K562 (cell line): Measurements from ENCODE around the gene TMEM203. TPM values are rescaled to one million over a fixed set of nuclear protein-coding genes. Genes with fewer than 3 reads are reported as not detected.

ENCODE experiments used
- ATAC-seq: fragments of 200-7000 bp; cut with Tn5 transposase; 3 replicates; pipeline ENCODE4 v1.9.1; 2020; ENCODE audit warnings: moderate library complexity
- BruUV-seq: library from RNA; stranded (reverse); fragments of 400-500 nt; replicated peaks from 2 replicates; lab custom pipeline; 2021; lab: Mats Ljungman, UMichigan
- CTCF ChIA-PET: fragments of 300-600 bp; formaldehyde crosslinking; extraction: SDS; loops from one replicate; lab custom pipeline; 2021; ENCODE audit warnings: low intra/inter-chr PET ratio; lab: Yijun Ruan, JAX
- POLR2A ChIA-PET: fragments of 300-600, 350-650 bp; sonication (Branson Sonifier 250); formaldehyde crosslinking; extraction: SDS; loops from one replicate; lab custom pipeline; 2021; ENCODE audit warnings: antibody characterized with exemption, inconsistent platforms; lab: Yijun Ruan, JAX
- DNase-seq, 4 experiments: peaks; one replicate each; pipeline versions ENCODE4 v3.0.0 to v3.0.0-alpha.2; 2011 to 2018; ENCODE audit warnings: low spot score in 3 of 4, mixed read lengths in 3 of 4; ENCODE audit errors: extremely low read depth in 1 of 4
- FAIRE-seq: peaks from 2 replicates; lab custom pipeline; 2011; peaks lifted over from hg19 to GRCh38; lab: Jason Lieb, UNC
- H2AFZ ChIP-seq: 2 replicates; pipeline ENCODE4 v1.6.0; 2011; ENCODE audit warnings: low read depth, low read length, control low read depth, inconsistent platforms
- H3K27ac ChIP-seq: fragments of 200-600 bp; 3 replicates; pipeline ENCODE4 v1.8.0; 2011; ENCODE audit warnings: low read depth, mild to moderate bottlenecking, control low read depth, inconsistent platforms, low read length, moderate library complexity, mixed read lengths; ENCODE audit errors: extremely low read depth
- H3K27me3 ChIP-seq, 2 experiments: fragments of 300-600 bp in 1 of 2; 2 replicates in 1 of 2; 3 replicates in 1 of 2; pipeline versions ENCODE4 v1.6.0 to v1.8.0; 2011; ENCODE audit warnings: inconsistent platforms in 2 of 2, low read length in 2 of 2, mild to moderate bottlenecking in 1 of 2, mixed read lengths in 1 of 2, moderate library complexity in 1 of 2; ENCODE audit not compliant: control insufficient read depth in 2 of 2, insufficient read depth in 2 of 2
- H3K36me3 ChIP-seq: fragments of 300-600 bp; 3 replicates; pipeline ENCODE4 v1.8.0; 2011; ENCODE audit warnings: mild to moderate bottlenecking, low read length, inconsistent platforms; ENCODE audit not compliant: control insufficient read depth, insufficient read depth
- H3K4me1 ChIP-seq, 2 experiments: fragments of 200-600 bp in 1 of 2; replicated peaks in 1 of 2; 2 replicates in 1 of 2; 3 replicates in 1 of 2; pipeline versions ENCODE4 v1.5.1 to v1.8.0; 2011; ENCODE audit warnings: inconsistent platforms in 2 of 2, low read length in 2 of 2, mild to moderate bottlenecking in 1 of 2, mixed read lengths in 1 of 2, moderate library complexity in 1 of 2; ENCODE audit not compliant: control insufficient read depth in 2 of 2, insufficient read depth in 2 of 2
- H3K4me2 ChIP-seq: 2 replicates; pipeline ENCODE4 v1.6.1; 2011; ENCODE audit warnings: low read length, control low read depth, inconsistent platforms, mixed read lengths; ENCODE audit not compliant: insufficient read depth
- H3K4me3 ChIP-seq: fragments of 200-600 bp; sonication (generic), shearing (Covaris generic); 2 replicates; pipeline ENCODE4 v1.5.1; 2016; ENCODE audit warnings: control low read depth, inconsistent platforms
- H3K79me2 ChIP-seq: fragments of 200-600 bp; 3 replicates; pipeline ENCODE4 v1.8.0; 2011; ENCODE audit warnings: low read length, inconsistent platforms; ENCODE audit not compliant: control insufficient read depth, insufficient read depth
- H3K9ac ChIP-seq, 2 experiments: 2 replicates each; pipeline versions ENCODE4 v1.6.0 to v1.6.1; 2011; ENCODE audit warnings: low read depth in 2 of 2, low read length in 2 of 2, control low read depth in 1 of 2, inconsistent platforms in 1 of 2, mild to moderate bottlenecking in 1 of 2, mixed read lengths in 1 of 2; ENCODE audit not compliant: insufficient read depth in 1 of 2
- H3K9me1 ChIP-seq: one replicate; pipeline ENCODE4 v1.6.0; 2011; ENCODE audit warnings: inconsistent platforms, mild to moderate bottlenecking, low read length, moderate library complexity; ENCODE audit not compliant: control insufficient read depth, insufficient read depth
- H3K9me3 ChIP-seq: replicated peaks from 2 replicates; pipeline ENCODE4 v1.5.1; 2011; ENCODE audit warnings: low read depth, low read length, inconsistent platforms; ENCODE audit not compliant: control insufficient read depth, insufficient read depth
- H4K20me1 ChIP-seq: replicated peaks from 2 replicates; pipeline ENCODE4 v1.6.1; 2011; ENCODE audit warnings: low read length, inconsistent platforms, mixed read lengths; ENCODE audit not compliant: control insufficient read depth, insufficient read depth
- CREB1 ChIP-seq, 2 experiments: sonication (generic) in 1 of 2; formaldehyde crosslinking in 1 of 2; IDR thresholded peaks; 2 replicates each; pipeline versions ENCODE4 v1.6.1 to v1.8.0; 2012 to 2022; ENCODE audit warnings: inconsistent platforms in 1 of 2, mild to moderate bottlenecking in 1 of 2, missing genetic modification reagents in 1 of 2, moderate library complexity in 1 of 2
- HNRNPH1 ChIP-seq: fragments of 200-400 bp; formaldehyde crosslinking; optimal IDR thresholded peaks from 2 replicates; pipeline ENCODE3; 2017; ENCODE audit warnings: low read depth, mild to moderate bottlenecking, low read length, moderate library complexity
- KAT8 ChIP-seq: fragments of 450-650 bp; IDR thresholded peaks from 2 replicates; pipeline ENCODE4 v1.6.1; 2016; ENCODE audit warnings: low read depth, mild to moderate bottlenecking
- MAZ ChIP-seq, 2 experiments: fragments of 450-650 bp in 1 of 2; sonication (generic) in 1 of 2; formaldehyde crosslinking; IDR thresholded peaks in 1 of 2; conservative IDR thresholded peaks in 1 of 2; 2 replicates each; pipeline versions ENCODE4 v1.4.0 to v1.5.0; 2020; ENCODE audit warnings: mild to moderate bottlenecking in 1 of 2, missing genetic modification reagents in 1 of 2
- MTF1 ChIP-seq: fragments of 250-450 bp; sonication (Bioruptor Pico); IDR thresholded peaks from 2 replicates; pipeline ENCODE4 v1.9.0; 2021; ENCODE audit warnings: moderate library complexity, mild to moderate bottlenecking, inconsistent platforms, borderline replicate concordance
- NELFE ChIP-seq: IDR thresholded peaks from 2 replicates; pipeline ENCODE4 v1.6.1; 2011; ENCODE audit warnings: mild to moderate bottlenecking; ENCODE audit not compliant: insufficient read depth, insufficient read length
- PPARD ChIP-seq: fragments of 250-450 bp; sonication (Bioruptor Pico); IDR thresholded peaks from 2 replicates; pipeline ENCODE4 v1.8.0; 2022; ENCODE audit warnings: inconsistent platforms, mild to moderate bottlenecking, moderate library complexity
- RAD21 ChIP-seq, 2 experiments: fragments of 250-450 bp in 1 of 2; fragments of 450-650 bp in 1 of 2; sonication (Bioruptor Pico) in 1 of 2; formaldehyde crosslinking in 1 of 2; IDR thresholded peaks in 1 of 2; conservative IDR thresholded peaks in 1 of 2; 2 replicates each; pipeline versions ENCODE4 v1.4.0 to v1.8.0; 2020 to 2022; ENCODE audit warnings: mild to moderate bottlenecking in 2 of 2, moderate library complexity in 1 of 2
- RFX5 ChIP-seq: IDR thresholded peaks from 2 replicates; pipeline ENCODE4 v1.6.1; 2011; ENCODE audit warnings: low read depth, mild to moderate bottlenecking, improper control_type of control experiment, low read length
- ZNF175 ChIP-seq: fragments of 200-800 bp; sonication (Bioruptor generic); IDR thresholded peaks from 2 replicates; pipeline ENCODE4 v1.6.1; 2016; ENCODE audit warnings: low read depth, mild to moderate bottlenecking, missing genetic modification characterization, missing compliant biosample characterization
- ZNF707 ChIP-seq: fragments of 250-450 bp; sonication (Bioruptor Pico); conservative IDR thresholded peaks from 2 replicates; pipeline ENCODE4 v1.8.0; 2022; ENCODE audit warnings: inconsistent platforms, mild to moderate bottlenecking, moderate library complexity
- WGBS: fragments of 100-300 bp; shearing (Covaris generic); methylation state at CpG from one replicate; pipeline ENCODE4 v1.1.6; 2016; ENCODE audit warnings: low coverage, mixed read lengths; ENCODE audit not compliant: insufficient coverage; ENCODE audit errors: missing lambda C conversion rate; 5-methylcytosine and 5-hydroxymethylcytosine counted together
- in situ Hi-C: fragments of 300-500 bp; cut with MboI; formaldehyde crosslinking; loops from 4 replicates; pipeline ENCODE4 v1.15.0; 2018; ENCODE audit warnings: inconsistent platforms, mixed read lengths
- intact Hi-C: fragments of 100-400 bp; cut with micrococcal nuclease; formaldehyde crosslinking; loops from 2 replicates; pipeline ENCODE4 v1.14.2; 2022
- polyA plus RNA-seq, 8 experiments: library from polyadenylated mRNA; depleted of rRNA in 4 of 8; stranded (reverse) in 5 of 8; unstranded in 3 of 8; fragments of >200 nt; fragmentation: Nextera tagmentation in 2 of 8; fragmentation: Illumina TruSeq in 1 of 8; extraction: Ambion mirVana in 2 of 8; extraction: Trizol in 1 of 8; gene quantifications; 2 replicates each; pipeline versions ENCODE4 v1.2.1 to v1.2.3, GENCODE V29; 2011 to 2014; ENCODE audit warnings: inconsistent platforms in 1 of 8, missing spikeins in 1 of 8
- total RNA-seq, 7 experiments: library from RNA; depleted of rRNA in 6 of 7; stranded (reverse); fragments of >200 nt in 6 of 7; fragmentation: Illumina TruSeq in 2 of 7; extraction: Trizol in 2 of 7; gene quantifications; 2 replicates each; pipeline versions ENCODE4 v1.2.1 to v1.2.3, GENCODE V29; 2011 to 2021; ENCODE audit warnings: low replicate concordance in 1 of 7
- TF ChIP-seq, protein P1 (sequence below): fragments of 450-650 bp; IDR thresholded peaks from one replicate; pipeline ENCODE4 v1.6.1; 2018; ENCODE audit warnings: mild to moderate bottlenecking, moderate library complexity; ENCODE audit not compliant: partially characterized antibody
- TF ChIP-seq, protein P2 (sequence below): sonication (generic); formaldehyde crosslinking; IDR thresholded peaks from 2 replicates; pipeline ENCODE4 v1.8.1; 2023; ENCODE audit warnings: mild to moderate bottlenecking, missing genetic modification reagents

The TMEM203 gene
- total and polyA plus RNA-seq, 9 of the 15 experiments (the other 6 are each of a cell fraction or from before 2014, with no cell fraction given) = 8.8 to 59.5 (median 37.6) TPM

DNA sequence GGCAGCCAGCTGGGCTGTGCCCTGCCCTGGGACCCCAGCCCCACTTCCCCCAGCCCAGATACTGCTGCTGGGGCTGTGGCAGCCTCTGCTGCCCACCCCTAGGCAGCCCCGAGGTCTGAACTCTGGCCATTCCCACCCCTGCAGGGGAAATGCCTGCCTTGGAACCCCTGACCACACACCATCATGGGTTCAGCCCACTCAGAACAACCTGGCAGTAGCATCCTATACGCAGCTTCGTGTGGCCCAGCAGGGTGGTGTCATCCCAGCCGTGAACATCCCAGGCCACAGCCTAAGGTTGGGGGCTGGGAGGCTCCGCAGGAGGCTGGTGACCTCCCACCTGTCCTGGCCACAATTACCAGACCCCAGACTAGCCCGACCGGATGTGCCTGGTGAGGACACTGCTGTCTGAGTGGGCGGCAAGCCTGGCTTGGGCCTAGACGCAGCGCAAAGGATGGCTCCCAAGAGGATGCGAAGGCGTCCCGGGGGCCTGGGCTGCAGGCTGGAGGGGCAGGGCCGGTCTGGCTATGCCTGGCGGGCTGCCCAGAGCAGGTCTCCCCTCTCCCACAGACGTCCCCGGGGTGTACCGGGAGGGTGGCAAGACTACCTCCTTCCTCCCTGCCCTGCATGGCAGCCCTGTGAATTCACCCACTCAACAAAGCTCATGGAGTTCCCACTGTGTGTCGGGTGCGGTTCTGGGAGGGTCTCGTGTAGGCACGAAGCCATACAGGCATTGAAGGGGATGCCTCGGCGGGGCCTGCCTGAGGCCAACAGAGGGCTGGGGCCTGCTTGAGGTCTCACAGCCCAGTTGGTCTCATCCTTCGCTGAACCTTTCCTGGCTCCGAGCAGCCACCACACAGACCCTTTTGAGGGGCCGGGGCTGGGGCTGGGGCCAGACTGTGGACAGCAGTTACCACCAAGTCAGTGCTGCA lies 23.8 kb upstream of the TMEM203 start (continued):
- TF ChIP-seq CREB1 (IDR thresholded peaks at IDR 0.05) (no peak), CREB1 (CRISPR knock-in tag; IDR thresholded peaks at IDR 0.05) (no peak), PPARD (CRISPR knock-in tag) (no peak), MAZ (CRISPR knock-in tag; conservative IDR thresholded peaks at IDR 0.05 in 1 of 2, IDR thresholded peaks at IDR 0.05 in 1 of 2) (no peak)
- TF ChIP-seq, all 486 proteins: peak for 4

DNA sequence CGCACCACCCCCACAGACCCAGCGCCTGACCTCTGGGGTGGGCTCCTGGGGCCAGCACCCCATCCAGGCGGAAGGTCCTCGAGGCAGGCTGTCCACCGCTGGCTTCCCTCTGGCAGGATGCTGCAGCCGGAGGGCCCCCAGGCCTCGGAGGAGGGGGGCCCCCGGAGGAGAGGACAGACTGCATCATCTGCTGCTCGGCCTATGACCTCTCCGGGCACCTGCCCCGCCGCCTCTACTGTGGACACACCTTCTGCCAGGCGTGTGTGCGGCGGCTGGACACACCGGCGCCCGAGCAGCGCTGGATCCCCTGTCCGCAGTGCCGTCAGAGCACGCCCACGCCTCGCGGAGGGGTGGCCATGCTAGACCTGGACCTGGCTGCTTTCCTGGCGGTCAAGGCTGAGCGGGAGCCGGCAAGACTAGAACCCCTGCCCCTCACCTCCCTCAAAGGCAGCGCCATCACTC lies 23.1 kb upstream of the TMEM203 start:
- Histone ChIP-seq H3K79me2 (no peaks in the 10 kb centered on the region), H3K4me3 (no peak overlapping the region), H2AFZ (no peak overlapping the region), H3K4me2 (no peak overlapping the region), H3K27ac (no peak overlapping the region), H3K27me3 (no peaks in the 10 kb centered on the region), H3K36me3 (no peaks in the 10 kb centered on the region), H3K4me1 (peaks cover 13 to 99% of the 10 kb centered on the region in 2 experiments), H3K9me3 (no peaks in the 10 kb centered on the region), H4K20me1 (no peaks in the 10 kb centered on the region), H3K9me1 (no peaks in the 10 kb centered on the region), H3K9ac (peak overlapping the region in 1 of 2 experiments; percentile 74; a peak in 2 of 4 replicates)
- DNase-seq = peak in 2 of 4 experiments; percentile 43 to 51
- ChIA-PET POLR2A (interaction anchor here (0.6 to 1.9 kb wide), 2 partner anchors 40 to 206 kb away, joined by 3 to 6 read pairs; partner anchors contain the start of genes ANAPC2 and SSNA1), CTCF (interaction anchor here (0.9 to 2.6 kb wide), 2 partner anchors 40 to 180 kb away, joined by 4 to 19 read pairs; partner anchors contain the start of genes ANAPC2 and SSNA1)
- no peak for ATAC-seq
- BruUV-seq = no TSS peak
- intact Hi-C loops (no loop called here), in situ Hi-C loops (loop anchor here (5.0 to 25.0 kb wide), 3 partner anchors 41 to 441 kb away; partner anchors contain the start of genes ANAPC2, CCDC183, SSNA1 and TMEM141)
- WGBS = 21% methylated on average over 17 of the region's 29 CpGs
- no peak for FAIRE-seq
- no peak for TF ChIP-seq MTF1 (CRISPR knock-in tag)
- TF ChIP-seq CREB1 (IDR thresholded peaks at IDR 0.05) = no peak
- TF ChIP-seq CREB1 (CRISPR knock-in tag; IDR thresholded peaks at IDR 0.05) = no peak
- no peak for TF ChIP-seq RFX5
- no peak for TF ChIP-seq KAT8
- no peak for TF ChIP-seq ZNF707 (CRISPR knock-in tag)
- TF ChIP-seq, protein P1, sequence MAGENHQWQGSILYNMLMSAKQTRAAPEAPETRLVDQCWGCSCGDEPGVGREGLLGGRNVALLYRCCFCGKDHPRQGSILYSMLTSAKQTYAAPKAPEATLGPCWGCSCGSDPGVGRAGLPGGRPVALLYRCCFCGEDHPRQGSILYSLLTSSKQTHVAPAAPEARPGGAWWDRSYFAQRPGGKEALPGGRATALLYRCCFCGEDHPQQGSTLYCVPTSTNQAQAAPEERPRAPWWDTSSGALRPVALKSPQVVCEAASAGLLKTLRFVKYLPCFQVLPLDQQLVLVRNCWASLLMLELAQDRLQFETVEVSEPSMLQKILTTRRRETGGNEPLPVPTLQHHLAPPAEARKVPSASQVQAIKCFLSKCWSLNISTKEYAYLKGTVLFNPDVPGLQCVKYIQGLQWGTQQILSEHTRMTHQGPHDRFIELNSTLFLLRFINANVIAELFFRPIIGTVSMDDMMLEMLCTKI = no peak
- TF ChIP-seq, protein P2, sequence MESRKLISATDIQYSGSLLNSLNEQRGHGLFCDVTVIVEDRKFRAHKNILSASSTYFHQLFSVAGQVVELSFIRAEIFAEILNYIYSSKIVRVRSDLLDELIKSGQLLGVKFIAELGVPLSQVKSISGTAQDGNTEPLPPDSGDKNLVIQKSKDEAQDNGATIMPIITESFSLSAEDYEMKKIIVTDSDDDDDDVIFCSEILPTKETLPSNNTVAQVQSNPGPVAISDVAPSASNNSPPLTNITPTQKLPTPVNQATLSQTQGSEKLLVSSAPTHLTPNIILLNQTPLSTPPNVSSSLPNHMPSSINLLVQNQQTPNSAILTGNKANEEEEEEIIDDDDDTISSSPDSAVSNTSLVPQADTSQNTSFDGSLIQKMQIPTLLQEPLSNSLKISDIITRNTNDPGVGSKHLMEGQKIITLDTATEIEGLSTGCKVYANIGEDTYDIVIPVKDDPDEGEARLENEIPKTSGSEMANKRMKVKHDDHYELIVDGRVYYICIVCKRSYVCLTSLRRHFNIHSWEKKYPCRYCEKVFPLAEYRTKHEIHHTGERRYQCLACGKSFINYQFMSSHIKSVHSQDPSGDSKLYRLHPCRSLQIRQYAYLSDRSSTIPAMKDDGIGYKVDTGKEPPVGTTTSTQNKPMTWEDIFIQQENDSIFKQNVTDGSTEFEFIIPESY = peak; percentile 76
- no peak for TF ChIP-seq ZNF175 (CRISPR knock-in tag)
- no peak for TF ChIP-seq NELFE
- no peak for TF ChIP-seq HNRNPH1
- TF ChIP-seq RAD21 (CRISPR knock-in tag; conservative IDR thresholded peaks at IDR 0.05 in 1 of 2, IDR thresholded peaks at IDR 0.05 in 1 of 2) = no peak
